C4-2B (cell line): ENCODE data around the gene TRIB2.

Experiments used
- CTCF ChIP-seq: fragments of 450-650 bp; conservative IDR thresholded peaks from 2 replicates; pipeline ENCODE4 v1.5.1; 2017; ENCODE audit warnings: mild to moderate bottlenecking
- ZFX ChIP-seq: fragments of 450-650 bp; IDR thresholded peaks from 2 replicates; pipeline ENCODE4 v1.6.1; 2017

DNA sequence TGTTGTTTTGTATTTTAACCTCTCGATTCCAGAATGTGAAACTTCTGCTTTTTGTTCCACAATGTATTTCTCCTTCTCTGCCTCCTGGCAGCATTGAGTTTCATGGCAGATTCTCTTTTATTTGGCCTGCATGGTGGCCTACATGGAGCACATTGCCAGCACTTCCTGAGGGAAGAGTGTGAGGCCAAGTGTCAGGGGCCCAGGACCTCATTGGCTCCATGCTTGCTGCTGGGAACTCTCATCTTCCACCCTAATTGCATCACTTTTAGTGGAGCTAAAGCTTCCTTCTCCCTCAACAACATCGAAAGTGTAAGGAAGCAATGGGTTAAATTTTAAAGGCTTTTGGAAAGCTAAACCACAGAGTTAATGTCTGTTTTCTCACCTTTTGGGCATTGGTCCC, 9.5 kb downstream of the TRIB2 start:
- TF ChIP-seq CTCF (no peak), ZFX (no peak)
